ENCODE data around the gene DNAH6. TPM values are rescaled to one million over a fixed set of nuclear protein-coding genes. Genes with fewer than 3 reads are reported as not detected.

The DNAH6 gene
- total RNA-seq, 1 donor from 2014 or later, result not detected

- DNase-seq (ENCODE audit: extremely low spot score, unreplicated experiment), result no peak
- Mint-ChIP-seq H3K4me1 (ENCODE audit: unreplicated experiment) (no peaks in the 10 kb centered on the region), H3K4me3 (ENCODE audit: unreplicated experiment) (no peak overlapping the region), H3K36me3 (ENCODE audit: unreplicated experiment) (no peaks in the 10 kb centered on the region), H3K27ac (ENCODE audit: unreplicated experiment) (no peak overlapping the region), H3K9me3 (ENCODE audit: unreplicated experiment) (no peaks in the 10 kb centered on the region), H3K27me3 (ENCODE audit: unreplicated experiment) (peaks cover 5% of the 10 kb centered on the region)
- no peak for TF ChIP-seq CTCF (IDR thresholded peaks at IDR 0.05)
Measured at GRCh38 chr2:84676295-84676694, 160.0 kb downstream of the DNAH6 start.

- H3K27ac Mint-ChIP-seq (ENCODE audit: unreplicated experiment), result no peak overlapping the region
- no peak for TF ChIP-seq CTCF (IDR thresholded peaks at IDR 0.05)
Measured at GRCh38 chr2:84678214-84678613, 161.9 kb downstream of the DNAH6 start.

GRCh38 chr2:84686783-84687476 lies 170.6 kb downstream of the DNAH6 start:
- no peaks in the 10 kb centered on the region for H3K9me3 Mint-ChIP-seq (ENCODE audit: unreplicated experiment)
- no peak overlapping the region for H3K4me3 Mint-ChIP-seq (ENCODE audit: unreplicated experiment)
- no peak for DNase-seq (ENCODE audit: extremely low spot score, unreplicated experiment)
- peaks cover 10% of the 10 kb centered on the region for H3K27me3 Mint-ChIP-seq (ENCODE audit: unreplicated experiment)
- H3K4me1 Mint-ChIP-seq (ENCODE audit: unreplicated experiment), result no peaks in the 10 kb centered on the region
- no peak overlapping the region for H3K27ac Mint-ChIP-seq (ENCODE audit: unreplicated experiment)
- TF ChIP-seq CTCF (IDR thresholded peaks at IDR 0.05), result no peak
- H3K36me3 Mint-ChIP-seq (ENCODE audit: unreplicated experiment), result no peaks in the 10 kb centered on the region

More at GRCh38 chr2:84678214-84678613, 161.9 kb downstream of the DNAH6 start:
- H3K36me3 Mint-ChIP-seq (ENCODE audit: unreplicated experiment), result no peaks in the 10 kb centered on the region
- no peaks in the 10 kb centered on the region for H3K4me1 Mint-ChIP-seq (ENCODE audit: unreplicated experiment)
- no peak overlapping the region for H3K4me3 Mint-ChIP-seq (ENCODE audit: unreplicated experiment)
- H3K9me3 Mint-ChIP-seq (ENCODE audit: unreplicated experiment), result no peaks in the 10 kb centered on the region
- H3K27me3 Mint-ChIP-seq (ENCODE audit: unreplicated experiment), result peaks cover 5% of the 10 kb centered on the region
- no peak for DNase-seq (ENCODE audit: extremely low spot score, unreplicated experiment)

GRCh38 chr2:84687498-84688149 lies 171.3 kb downstream of the DNAH6 start:
- Mint-ChIP-seq H3K4me1 (ENCODE audit: unreplicated experiment) (no peaks in the 10 kb centered on the region), H3K4me3 (ENCODE audit: unreplicated experiment) (no peak overlapping the region), H3K27me3 (ENCODE audit: unreplicated experiment) (peaks cover 10% of the 10 kb centered on the region), H3K27ac (ENCODE audit: unreplicated experiment) (no peak overlapping the region), H3K36me3 (ENCODE audit: unreplicated experiment) (no peaks in the 10 kb centered on the region), H3K9me3 (ENCODE audit: unreplicated experiment) (no peaks in the 10 kb centered on the region)
- no peak for TF ChIP-seq CTCF (IDR thresholded peaks at IDR 0.05)
- no peak for DNase-seq (ENCODE audit: extremely low spot score, unreplicated experiment)

GRCh38 chr2:84690225-84690624 lies 173.9 kb downstream of the DNAH6 start:
- Mint-ChIP-seq H3K9me3 (ENCODE audit: unreplicated experiment) (no peaks in the 10 kb centered on the region), H3K27me3 (ENCODE audit: unreplicated experiment) (peaks cover 19% of the 10 kb centered on the region), H3K27ac (ENCODE audit: unreplicated experiment) (no peak overlapping the region), H3K4me1 (ENCODE audit: unreplicated experiment) (no peaks in the 10 kb centered on the region), H3K36me3 (ENCODE audit: unreplicated experiment) (no peaks in the 10 kb centered on the region), H3K4me3 (ENCODE audit: unreplicated experiment) (no peak overlapping the region)
- no peak for TF ChIP-seq CTCF (IDR thresholded peaks at IDR 0.05)
- no peak for DNase-seq (ENCODE audit: extremely low spot score, unreplicated experiment)
